T47D (cell line): ENCODE results near the gene ARPP19.
"Not testable (repeated sequence)": the region's sequence is repeated elsewhere in the genome, so short reads cannot be mapped to it uniquely, and the experiment has no call there.

Experiments
- DNase-seq, 2 experiments: peaks; one replicate each; pipeline versions ENCODE4 v3.0.0 to v3.0.0-alpha.2; 2011 to 2012; ENCODE audit warnings: low read depth in 1 of 2, low spot score in 1 of 2
- JUND ChIP-seq: IDR thresholded peaks from 2 replicates; pipeline ENCODE4 v1.6.1; 2012; ENCODE audit warnings: low read depth
- in situ Hi-C: cut with HindIII; loops from 2 replicates; pipeline ENCODE4 v1.10.0; 2016; ENCODE audit warnings: low sequenced_read_pairs, low pct_unique_long_range_greater_than_20kb

ARPP19 gene

GRCh38 chr15:52517014-52517413 is 51.8 kb downstream of the ARPP19 start:
- in situ Hi-C loops, result no loop called here
- no peak for TF ChIP-seq JUND
- DNase-seq, result no peak

GRCh38 chr15:52515343-52515742 is 53.5 kb downstream of the ARPP19 start:
- DNase-seq, result no peak
- in situ Hi-C loops, result no loop called here
- no peak for TF ChIP-seq JUND

GRCh38 chr15:52514482-52514881 is 54.3 kb downstream of the ARPP19 start:
- in situ Hi-C loops, result no loop called here
- TF ChIP-seq JUND, result no peak

GRCh38 chr15:52512869-52513268 is 56.0 kb downstream of the ARPP19 start:
- not testable (repeated sequence) for DNase-seq

More at GRCh38 chr15:52514482-52514881, 54.3 kb downstream of the ARPP19 start:
- no peak for DNase-seq

GRCh38 chr15:52511084-52511483 is 57.7 kb downstream of the ARPP19 start:
- no peak for DNase-seq
- in situ Hi-C loops, result no loop called here
- TF ChIP-seq JUND, result no peak

More at GRCh38 chr15:52512869-52513268, 56.0 kb downstream of the ARPP19 start:
- in situ Hi-C loops, result not testable (repeated sequence)

- no peak for TF ChIP-seq JUND
- DNase-seq, result no peak
Observed at GRCh38 chr15:52509500-52510245, 59.2 kb downstream of the ARPP19 start.

GRCh38 chr15:52506549-52506948 is 62.3 kb downstream of the ARPP19 start:
- DNase-seq, result no peak
- no peak for TF ChIP-seq JUND
- in situ Hi-C loops, result no loop called here

More at GRCh38 chr15:52509500-52510245, 59.2 kb downstream of the ARPP19 start:
- in situ Hi-C loops, result no loop called here

GRCh38 chr15:52505151-52505550 is 63.7 kb downstream of the ARPP19 start:
- TF ChIP-seq JUND, result no peak
- no peak for DNase-seq
- in situ Hi-C loops, result no loop called here

GRCh38 chr15:52503788-52504496 is 64.9 kb downstream of the ARPP19 start:
- DNase-seq, result no peak
- in situ Hi-C loops, result no loop called here
- no peak for TF ChIP-seq JUND

GRCh38 chr15:52502608-52503007 is 66.2 kb downstream of the ARPP19 start:
- in situ Hi-C loops, result no loop called here
- no peak for DNase-seq
- TF ChIP-seq JUND, result no peak

GRCh38 chr15:52499506-52499905 is 69.3 kb downstream of the ARPP19 start:
- in situ Hi-C loops, result no loop called here

GRCh38 chr15:52498706-52499105 is 70.1 kb downstream of the ARPP19 start:
- in situ Hi-C loops, result no loop called here
- DNase-seq, result no peak
- TF ChIP-seq JUND, result no peak

More at GRCh38 chr15:52499506-52499905, 69.3 kb downstream of the ARPP19 start:
- DNase-seq, result no peak
- no peak for TF ChIP-seq JUND
